ENCODE results near the gene CCDC87.

DNA sequence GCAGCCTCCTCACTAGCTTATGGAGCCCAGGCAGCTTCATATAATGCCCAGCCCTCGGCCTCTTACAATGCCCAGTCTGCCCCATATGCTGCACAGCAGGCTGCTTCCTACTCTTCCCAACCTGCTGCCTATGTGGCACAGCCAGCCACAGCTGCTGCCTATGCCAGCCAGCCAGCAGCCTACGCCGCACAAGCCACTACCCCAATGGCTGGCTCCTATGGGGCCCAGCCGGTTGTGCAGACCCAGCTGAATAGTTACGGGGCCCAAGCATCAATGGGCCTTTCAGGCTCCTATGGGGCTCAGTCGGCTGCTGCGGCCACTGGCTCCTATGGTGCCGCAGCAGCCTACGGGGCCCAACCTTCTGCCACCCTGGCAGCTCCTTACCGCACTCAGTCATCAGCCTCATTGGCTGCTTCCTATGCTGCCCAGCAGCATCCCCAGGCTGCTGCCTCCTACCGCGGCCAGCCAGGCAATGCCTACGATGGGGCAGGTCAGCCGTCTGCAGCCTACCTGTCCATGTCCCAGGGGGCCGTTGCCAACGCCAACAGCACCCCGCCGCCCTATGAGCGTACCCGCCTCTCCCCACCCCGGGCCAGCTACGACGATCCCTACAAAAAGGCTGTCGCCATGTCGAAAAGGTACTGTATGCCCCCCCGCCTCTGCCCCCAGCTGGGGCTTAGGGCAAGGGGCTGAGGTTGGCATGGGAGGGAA, 32.3 kb upstream of the CCDC87 start:
- TF ChIP-seq, protein P1, sequence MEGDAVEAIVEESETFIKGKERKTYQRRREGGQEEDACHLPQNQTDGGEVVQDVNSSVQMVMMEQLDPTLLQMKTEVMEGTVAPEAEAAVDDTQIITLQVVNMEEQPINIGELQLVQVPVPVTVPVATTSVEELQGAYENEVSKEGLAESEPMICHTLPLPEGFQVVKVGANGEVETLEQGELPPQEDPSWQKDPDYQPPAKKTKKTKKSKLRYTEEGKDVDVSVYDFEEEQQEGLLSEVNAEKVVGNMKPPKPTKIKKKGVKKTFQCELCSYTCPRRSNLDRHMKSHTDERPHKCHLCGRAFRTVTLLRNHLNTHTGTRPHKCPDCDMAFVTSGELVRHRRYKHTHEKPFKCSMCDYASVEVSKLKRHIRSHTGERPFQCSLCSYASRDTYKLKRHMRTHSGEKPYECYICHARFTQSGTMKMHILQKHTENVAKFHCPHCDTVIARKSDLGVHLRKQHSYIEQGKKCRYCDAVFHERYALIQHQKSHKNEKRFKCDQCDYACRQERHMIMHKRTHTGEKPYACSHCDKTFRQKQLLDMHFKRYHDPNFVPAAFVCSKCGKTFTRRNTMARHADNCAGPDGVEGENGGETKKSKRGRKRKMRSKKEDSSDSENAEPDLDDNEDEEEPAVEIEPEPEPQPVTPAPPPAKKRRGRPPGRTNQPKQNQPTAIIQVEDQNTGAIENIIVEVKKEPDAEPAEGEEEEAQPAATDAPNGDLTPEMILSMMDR (IDR thresholded peaks at IDR 0.05): no peak
- no peak for TF ChIP-seq POLR2A (IDR thresholded peaks at IDR 0.05)

Data from lower leg skin (tissue), 3 donors.